Activated CD8-positive, alpha-beta memory T cell treated with anti-CD3 and anti-CD28 coated beads for 4 hours (primary cell): ENCODE measurements around the gene OR51T1.

ENCODE experiments used
- DNase-seq, 2 donors: peaks; one replicate each; pipeline ENCODE4 v3.0.0-alpha.2; 2020; ENCODE audit warnings: low read depth in 2 of 2

Gene OR51T1

DNA sequence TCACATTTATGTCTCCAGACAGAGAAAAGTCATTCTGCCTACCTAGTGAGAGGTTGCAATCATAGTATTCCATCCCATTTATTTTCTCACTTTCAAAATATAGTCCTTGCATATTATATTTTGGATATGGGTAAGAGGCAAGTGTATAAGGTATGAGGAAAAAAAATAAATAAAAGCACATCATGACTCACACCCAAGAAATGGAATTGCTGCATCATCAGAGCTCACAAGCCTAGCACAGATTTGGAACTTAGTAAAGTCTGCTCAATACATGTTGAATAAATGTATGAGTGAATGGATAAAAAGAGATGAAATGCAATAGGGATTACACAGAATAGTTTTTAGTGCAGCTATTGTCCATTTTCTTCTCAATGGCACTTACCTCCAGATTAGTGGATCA lies 44.9 kb downstream of the OR51T1 start:
- DNase-seq, result no peak
